Choroid plexus epithelial cell (primary cell): ENCODE measurements around the gene ZFAND2B.

Experiments
- DNase-seq: peaks from one replicate; pipeline ENCODE4 v3.0.0-alpha.2; 2010; ENCODE audit warnings: low read depth
- H3K4me3 ChIP-seq: 2 replicates; pipeline ENCODE4 v1.5.1; 2011; ENCODE audit warnings: low read depth, mild to moderate bottlenecking, control low read depth, low read length, moderate library complexity
- CTCF ChIP-seq: conservative IDR thresholded peaks from 2 replicates; pipeline ENCODE4 v1.5.1; 2011; ENCODE audit warnings: low read depth, mild to moderate bottlenecking, control low read depth, inconsistent platforms, low read length, moderate library complexity

ZFAND2B gene

GRCh38 chr2:219218732-219219701 is 12.4 kb downstream of the ZFAND2B start, which contains the start of gene ABCB6:
TSS of gene ABCB6 (minus strand) at chr2:219218958. CDS start at chr2:219218673, 285 bp downstream.
- DNase-seq = peak; percentile 96
- TF ChIP-seq CTCF = no peak
- peak within 1 kb of the TSS; percentile 67 for H3K4me3 ChIP-seq

GRCh38 chr2:219219784-219220532 is 13.4 kb downstream of the ZFAND2B start:
- TF ChIP-seq CTCF = no peak
- no peak for DNase-seq
- H3K4me3 ChIP-seq = no peak overlapping the region

GRCh38 chr2:219220652-219221402 is 14.2 kb downstream of the ZFAND2B start:
- DNase-seq = no peak
- no peak overlapping the region for H3K4me3 ChIP-seq
- no peak for TF ChIP-seq CTCF

- no peak for TF ChIP-seq CTCF
- no peak for DNase-seq
- no peak overlapping the region for H3K4me3 ChIP-seq
Observed at GRCh38 chr2:219221957-219222518, 15.5 kb downstream of the ZFAND2B start.

GRCh38 chr2:219223831-219224610 is 17.4 kb downstream of the ZFAND2B start:
- H3K4me3 ChIP-seq = no peak overlapping the region
- DNase-seq = no peak
- TF ChIP-seq CTCF = no peak

GRCh38 chr2:219225350-219225749 is 18.8 kb downstream of the ZFAND2B start:
- no peak for DNase-seq
- TF ChIP-seq CTCF = no peak
- H3K4me3 ChIP-seq = no peak overlapping the region
